Islet precursor cell (in vitro differentiated cells): ENCODE measurements around the gene CREBL2.
"Not testable (repeated sequence)": the region's sequence is repeated elsewhere in the genome, so short reads cannot be mapped to it uniquely, and the experiment has no call there.

Experiments
- DNase-seq: peaks from one replicate; pipeline ENCODE4 v3.0.0-alpha.2; 2018

The CREBL2 gene

DNA sequence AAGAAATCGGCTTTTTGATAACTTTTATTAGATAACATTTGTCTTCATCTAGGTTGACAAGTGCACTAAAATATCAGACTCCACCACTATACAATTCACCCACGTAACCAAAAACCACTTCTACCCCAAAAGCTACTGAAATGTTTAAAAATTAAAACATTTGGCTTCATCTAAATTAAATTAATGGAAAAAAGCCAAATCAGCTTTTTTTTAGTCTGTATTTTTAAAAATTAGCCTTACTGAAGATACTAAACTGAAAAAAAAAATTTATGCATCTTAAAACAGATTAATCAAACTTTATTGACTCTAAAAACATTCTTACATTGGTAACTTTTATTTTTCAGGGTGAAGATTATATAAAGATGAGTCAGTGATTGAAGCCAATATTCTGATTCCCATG is 30.0 kb downstream of the CREBL2 start:
- no peak for DNase-seq

- DNase-seq = no peak
These were observed 31.2 kb downstream of the CREBL2 start for GRCh38 chr12:12642916-12643315.

GRCh38 chr12:12645485-12645884 is 33.8 kb downstream of the CREBL2 start:
- DNase-seq = no peak

DNA sequence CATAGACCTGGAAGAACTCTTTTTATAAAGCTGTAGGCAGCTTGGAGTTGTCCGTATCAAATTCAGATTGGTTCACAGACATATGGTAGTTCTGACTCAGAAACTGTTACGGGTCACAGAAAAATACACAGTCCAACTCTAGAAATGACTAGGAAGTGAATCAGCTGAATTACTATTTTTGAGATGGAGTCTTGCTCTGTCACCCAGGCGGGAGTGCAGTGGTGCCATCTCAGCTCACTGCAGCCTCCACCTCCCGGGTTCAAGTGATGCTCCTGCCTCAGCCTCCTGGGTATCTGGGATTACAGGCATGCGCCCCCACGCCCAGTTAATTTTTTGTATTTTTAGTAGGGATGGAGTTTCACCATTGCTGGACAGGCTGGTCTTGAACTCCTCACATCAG is 34.3 kb downstream of the CREBL2 start:
- not testable (repeated sequence) for DNase-seq

DNA sequence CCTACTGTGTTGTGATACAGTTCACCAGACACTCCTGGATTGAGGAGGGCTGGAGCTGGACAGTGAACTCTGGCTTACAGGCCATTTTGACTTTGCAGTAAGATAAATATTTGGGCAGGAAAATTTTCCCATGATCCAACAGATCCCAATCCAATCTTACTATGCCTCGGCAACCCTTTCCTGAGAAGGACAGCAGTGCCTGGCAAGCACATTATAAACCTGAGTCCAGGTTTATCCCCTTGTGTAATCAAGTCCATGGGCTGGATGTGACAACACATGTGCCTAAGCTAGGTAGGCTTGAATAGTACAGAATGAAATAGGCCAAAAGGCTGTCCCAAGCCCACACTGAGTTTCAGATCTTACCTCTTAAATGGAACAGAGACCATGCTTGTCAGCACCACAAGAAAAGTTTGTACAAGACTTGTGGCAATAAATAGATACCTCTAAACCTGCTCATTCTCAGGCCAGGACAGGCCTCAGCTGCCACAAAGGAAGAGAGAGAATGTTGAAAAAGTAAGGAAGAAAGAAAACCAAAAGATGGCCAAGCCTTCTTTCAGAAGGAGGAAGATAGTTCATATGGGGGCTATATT is 34.9 kb downstream of the CREBL2 start:
- no peak for DNase-seq

DNA sequence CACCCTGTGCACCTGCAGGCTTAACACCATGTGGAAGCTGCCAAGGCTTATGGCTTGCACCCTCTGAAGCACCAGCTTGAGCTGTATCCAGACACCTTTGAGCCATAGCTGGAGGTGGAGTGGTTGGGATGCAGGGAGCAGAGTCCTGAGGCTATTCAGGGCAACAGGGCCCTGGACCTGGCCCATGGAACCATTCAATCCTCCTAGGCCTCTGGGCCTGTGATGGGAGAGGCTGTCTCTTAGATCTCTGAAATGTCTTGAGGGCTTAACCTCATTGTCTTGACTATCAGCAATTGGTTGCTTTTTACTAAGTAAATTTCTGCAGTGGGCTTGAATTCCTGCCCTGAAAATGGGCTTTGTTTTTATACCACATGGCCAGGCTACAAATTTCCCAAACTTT is 36.6 kb downstream of the CREBL2 start:
- no peak for DNase-seq

DNA sequence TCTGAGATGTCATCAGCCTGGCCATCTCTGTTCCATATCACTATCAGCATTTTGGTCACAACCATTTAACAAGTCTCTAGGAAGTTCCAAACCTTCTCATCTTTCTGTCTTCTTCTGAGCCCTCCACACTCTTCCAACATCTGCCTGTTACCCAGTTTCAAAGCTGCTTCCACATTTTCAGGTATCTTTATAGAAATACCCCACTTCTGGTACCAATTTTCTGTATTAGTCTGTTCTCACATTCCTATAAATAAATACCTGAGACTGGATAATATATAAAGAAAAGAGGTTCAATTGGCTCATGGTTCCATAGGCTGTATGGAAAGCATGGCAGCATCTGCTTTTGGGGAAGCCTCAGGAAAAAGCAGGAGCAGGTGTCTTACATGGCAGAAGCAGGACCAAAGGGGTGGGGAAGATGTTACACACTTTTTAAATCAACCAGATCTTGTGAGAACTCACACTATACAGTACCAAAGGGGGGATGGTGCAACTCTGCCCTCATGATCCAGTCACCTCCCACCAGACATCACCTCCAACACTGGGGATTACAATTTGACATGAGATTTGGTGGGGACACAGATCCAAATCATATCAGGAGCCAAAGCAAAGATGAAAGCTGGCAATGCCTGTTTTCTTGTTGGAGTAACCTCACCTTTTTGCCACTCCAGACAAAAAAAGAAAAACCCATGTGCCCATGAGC is 37.4 kb downstream of the CREBL2 start:
- no peak for DNase-seq

DNA sequence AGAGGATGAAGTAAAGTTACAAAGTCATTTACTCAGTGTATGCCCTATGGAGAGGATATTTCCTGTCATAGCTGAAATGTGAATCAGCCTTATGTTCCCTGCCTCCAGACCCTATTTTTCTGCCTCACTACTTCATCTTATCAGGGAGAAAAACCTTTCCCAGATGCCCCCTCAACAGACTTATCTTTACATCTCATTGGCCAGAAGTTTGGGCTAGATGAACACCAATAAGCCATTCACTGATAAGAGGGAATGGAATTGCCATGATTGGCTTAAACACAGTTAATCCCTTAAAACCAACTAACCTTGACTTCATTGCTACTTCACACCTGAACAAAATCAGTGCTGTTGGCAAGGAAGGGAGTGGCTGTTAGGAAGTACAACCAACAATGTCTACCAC is 40.1 kb downstream of the CREBL2 start:
- DNase-seq = no peak

GRCh38 chr12:12652704-12653103 is 41.0 kb downstream of the CREBL2 start:
- not testable (repeated sequence) for DNase-seq

DNA sequence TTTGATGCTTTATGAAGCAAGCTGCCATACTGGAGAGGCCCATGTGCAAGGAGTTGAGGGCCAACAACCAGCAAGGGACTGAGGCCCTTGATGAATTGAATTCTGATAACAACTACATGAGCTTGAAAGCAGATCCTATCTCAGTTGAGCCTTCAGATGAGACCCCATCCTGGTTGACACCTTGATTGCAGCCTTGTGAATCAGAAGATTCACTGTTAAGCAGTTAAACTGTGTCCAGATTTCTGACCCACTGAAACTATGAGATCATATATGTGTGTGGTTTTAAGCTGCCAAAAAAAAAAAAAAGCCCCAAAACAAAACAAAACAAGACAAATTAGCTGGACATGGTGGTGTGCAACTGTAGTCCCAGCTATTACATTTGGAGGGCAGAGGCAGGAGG is 42.2 kb downstream of the CREBL2 start:
- no peak for DNase-seq

GRCh38 chr12:12654691-12655460 is 43.2 kb downstream of the CREBL2 start:
- DNase-seq = peak; percentile 38

DNA sequence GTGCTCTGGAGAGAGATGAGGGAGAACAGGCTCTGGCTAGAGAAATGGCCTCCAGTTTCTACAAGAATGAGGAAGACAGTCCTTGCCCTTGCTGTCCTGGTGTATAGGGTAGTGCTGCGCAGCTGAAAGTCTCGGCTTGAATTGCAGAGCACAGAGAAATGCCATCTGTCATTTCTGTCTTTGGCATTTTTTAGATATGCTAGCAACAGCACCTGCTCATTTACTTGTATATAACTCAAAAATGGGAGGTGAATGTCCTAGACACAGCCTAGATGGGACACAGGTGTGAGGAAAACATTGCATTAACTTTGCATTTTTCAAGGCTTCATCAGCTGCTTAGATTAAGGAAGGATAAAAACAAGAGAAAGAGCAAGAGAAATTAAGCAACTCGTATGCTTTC is 48.5 kb downstream of the CREBL2 start:
- DNase-seq = peak; percentile 38

DNA sequence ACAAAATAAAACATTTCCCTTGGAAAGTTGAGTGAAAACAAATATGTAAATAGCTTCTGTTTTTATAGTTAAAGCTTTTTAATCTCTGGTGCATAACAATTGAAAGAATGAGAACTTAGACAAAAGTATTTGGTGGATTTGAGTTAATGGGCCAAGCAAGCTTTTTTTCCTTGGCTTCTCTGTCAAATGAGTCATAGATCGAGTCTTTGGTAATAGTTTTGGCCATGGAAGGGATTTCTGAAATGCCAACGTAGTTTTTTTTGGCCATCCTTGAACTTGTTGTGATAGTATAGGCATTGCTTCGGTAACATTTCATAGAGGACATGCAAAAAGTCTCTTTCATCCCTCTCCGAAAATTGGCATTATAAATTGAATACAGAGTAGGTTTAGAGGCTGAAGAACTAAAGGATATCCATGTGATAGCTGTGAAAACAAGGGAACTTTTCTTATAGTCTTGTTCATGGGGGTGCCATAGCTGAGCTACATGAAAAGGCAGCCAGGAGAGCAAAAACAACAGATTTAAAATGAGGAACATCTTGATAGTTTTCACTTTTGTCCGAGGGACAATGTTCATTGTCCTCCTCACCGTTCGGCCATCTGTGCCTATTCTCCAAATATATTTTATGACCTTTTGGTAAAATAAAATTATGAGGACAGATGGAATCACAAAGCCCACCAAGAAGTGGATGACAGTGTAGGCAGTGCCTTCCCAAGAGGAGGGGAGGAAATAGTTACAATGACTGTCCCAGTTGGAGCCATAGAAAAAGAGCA is 49.6 kb downstream of the CREBL2 start:
- no peak for DNase-seq

DNA sequence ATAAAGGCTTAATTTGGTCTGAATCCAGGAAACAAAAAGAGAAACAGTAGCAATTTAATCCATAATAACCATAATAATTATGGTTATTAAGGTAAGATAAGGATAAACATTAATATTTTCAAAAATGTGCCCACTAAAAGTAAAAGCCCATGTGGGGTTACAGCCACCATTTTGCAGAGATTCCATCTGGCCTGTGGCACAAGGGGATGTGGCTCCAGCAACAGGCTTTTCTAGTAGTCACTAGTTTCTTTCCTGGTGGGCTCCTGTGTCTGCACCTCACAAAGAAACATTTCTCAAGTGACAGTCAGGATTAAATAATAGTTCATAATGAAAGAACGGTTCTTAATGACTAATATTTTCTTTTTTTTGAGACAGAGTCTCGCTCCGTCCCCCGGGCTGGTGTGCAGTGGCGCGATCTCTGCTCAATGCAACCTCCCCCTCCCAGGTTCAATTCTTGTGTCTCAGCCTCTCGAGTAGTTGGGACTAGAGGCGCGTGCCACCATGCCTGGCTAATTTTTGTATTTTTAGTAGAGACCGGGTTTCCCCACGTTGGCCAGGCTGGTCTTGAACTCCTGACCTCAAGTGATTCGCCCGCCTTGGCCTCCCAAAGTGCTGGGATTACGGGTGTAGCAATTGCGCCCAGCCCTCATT is 52.1 kb downstream of the CREBL2 start:
- no peak for DNase-seq

GRCh38 chr12:12665194-12665593 is 53.5 kb downstream of the CREBL2 start:
- DNase-seq = peak; percentile 64

DNA sequence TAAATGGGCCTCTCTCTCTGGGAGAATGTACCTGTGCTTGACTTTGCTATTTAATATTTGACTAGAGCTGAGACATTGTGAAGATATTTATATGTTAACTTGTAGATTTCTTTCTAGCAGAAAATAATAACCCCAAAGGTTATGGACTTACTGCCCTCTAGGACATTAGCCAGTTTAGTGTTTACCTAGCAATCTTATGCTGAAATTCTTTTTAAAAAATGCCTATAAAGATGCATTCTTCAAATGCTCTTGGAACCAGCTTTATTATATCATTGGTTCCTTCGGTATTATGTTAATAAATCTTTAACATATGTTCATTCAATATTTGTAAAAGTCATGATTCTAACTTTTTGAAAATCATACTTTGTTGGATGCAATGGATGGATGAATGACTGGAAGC is 56.3 kb downstream of the CREBL2 start:
- DNase-seq = no peak

DNA sequence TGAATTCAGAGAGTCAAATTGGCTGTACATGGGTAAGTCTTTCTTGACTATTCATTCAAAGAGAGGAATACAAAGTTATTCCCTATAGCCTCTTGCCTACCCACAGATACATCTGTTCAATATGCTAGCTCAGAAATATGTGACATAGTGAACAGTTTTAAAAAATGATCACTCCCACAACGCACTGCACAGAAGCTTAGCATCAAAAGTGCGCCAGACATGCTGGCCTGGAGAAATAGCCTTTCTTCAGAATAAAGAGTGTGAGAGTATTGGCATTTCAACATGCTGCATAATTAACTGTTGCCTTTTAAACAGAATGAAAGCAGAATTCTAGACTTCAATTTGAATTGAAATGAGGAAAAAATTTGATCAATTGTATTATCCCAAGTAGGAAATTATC is 57.3 kb downstream of the CREBL2 start:
- no peak for DNase-seq

DNA sequence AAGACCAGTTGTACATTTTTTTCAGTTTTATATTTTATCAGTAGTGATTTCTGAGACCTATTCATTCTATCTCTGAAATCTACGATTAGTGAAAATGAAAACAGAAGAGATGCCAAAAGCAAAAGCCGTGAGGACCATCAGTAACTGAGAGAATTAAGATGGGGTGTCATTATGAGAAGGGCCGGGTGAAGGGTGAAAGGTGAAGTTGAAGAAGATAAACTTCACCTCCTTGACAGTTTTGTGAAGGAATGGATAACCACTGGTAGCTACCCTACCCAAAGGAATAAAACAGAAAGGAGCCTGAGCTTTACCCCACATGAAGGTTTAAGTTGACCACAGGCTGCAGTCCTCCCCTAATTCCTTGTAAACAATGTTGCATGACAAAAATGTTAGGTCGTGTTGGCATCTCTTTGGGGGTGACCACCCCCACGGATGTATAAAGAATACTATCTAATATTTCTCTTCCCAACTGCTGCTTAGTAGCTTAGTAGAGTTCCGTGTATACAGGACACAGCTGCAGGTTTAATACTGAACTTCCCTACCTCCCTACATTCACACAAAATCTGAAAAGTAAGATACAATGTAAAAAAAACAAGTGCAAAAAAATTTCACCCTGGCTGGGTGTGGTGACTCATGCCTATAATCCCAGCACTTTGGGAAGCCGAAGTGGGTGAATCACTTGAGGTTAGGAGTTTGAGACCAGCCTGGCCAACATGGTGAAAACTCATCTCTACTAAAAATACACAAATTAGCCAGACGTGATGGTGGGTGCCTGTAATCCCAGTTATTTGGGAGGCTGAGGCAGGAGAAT is 60.4 kb downstream of the CREBL2 start:
- no peak for DNase-seq

GRCh38 chr12:12673296-12673695 is 61.6 kb downstream of the CREBL2 start:
- DNase-seq = no peak

GRCh38 chr12:12676605-12677004 is 64.9 kb downstream of the CREBL2 start:
- no peak for DNase-seq

DNA sequence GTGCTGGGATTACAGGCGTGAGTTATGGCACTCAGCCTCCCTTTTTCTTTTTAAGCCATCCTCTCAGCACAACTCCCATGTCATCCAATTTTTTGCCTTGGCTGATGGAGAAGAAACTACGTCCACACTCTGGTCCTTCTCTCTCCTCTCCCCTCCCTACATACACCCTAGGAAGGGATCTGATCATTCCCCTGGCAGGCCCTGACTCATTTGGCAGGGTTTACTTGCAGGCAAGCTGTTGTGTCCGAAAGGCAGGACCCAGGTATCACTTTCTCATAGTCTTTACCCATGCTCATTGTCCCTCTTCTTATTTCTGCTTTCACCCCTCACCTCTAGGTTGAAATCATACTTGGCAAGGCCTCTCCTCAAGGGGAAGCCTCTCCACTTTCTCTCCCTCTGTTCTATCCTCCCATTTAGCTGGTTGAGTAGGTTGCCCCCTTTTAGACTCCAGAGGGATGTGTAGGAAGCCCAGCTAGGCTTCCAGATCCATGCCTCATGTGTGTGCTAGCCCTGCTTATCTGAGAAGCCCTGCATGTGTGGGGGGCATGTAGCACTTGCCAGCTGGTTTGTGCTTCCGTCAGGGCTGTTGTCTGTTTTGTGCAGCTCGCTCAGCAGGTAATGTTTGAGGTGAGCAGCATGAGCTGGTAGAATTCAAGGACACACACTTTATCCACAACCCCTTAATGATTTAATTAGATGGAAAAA is 69.5 kb downstream of the CREBL2 start:
- DNase-seq = no peak
